Uterus (tissue), 4 donors: Measurements from ENCODE around the gene TRAPPC3L. TPM values are rescaled to one million over a fixed set of nuclear protein-coding genes. Genes with fewer than 3 reads are reported as not detected.

Source experiments
- DNase-seq, 2 donors: peaks; one replicate each; pipeline ENCODE4 v3.0.0-alpha.2; 2019 to 2020
- H3K27ac ChIP-seq, 2 donors: fragments of 200-600 bp; sonication (generic); 1 replicate in 1 of 2; 2 replicates in 1 of 2; pipeline ENCODE4 v1.5.1; 2016 to 2018
- H3K27me3 ChIP-seq, 2 donors: fragments of 200-600 bp; sonication (generic); one replicate each; pipeline ENCODE4 v1.5.1; 2018 to 2019; ENCODE audit warnings: control low read depth in 1 of 2
- H3K36me3 ChIP-seq, 2 donors: fragments of 200-600 bp; sonication (generic); one replicate each; pipeline ENCODE4 v1.5.1; 2019; ENCODE audit warnings: control low read depth in 1 of 2
- H3K4me1 ChIP-seq, 2 donors: fragments of 200-600 bp; sonication (generic); one replicate each; pipeline ENCODE4 v1.5.1; 2018 to 2019; ENCODE audit warnings: control low read depth in 1 of 2
- H3K4me3 ChIP-seq, 2 donors: fragments of 200-600 bp; sonication (generic); 1 replicate in 1 of 2; 2 replicates in 1 of 2; pipeline ENCODE4 v1.5.1; 2018 to 2019; ENCODE audit warnings: mild to moderate bottlenecking in 1 of 2
- H3K9me3 ChIP-seq, 2 donors: fragments of 200-600 bp; sonication (generic); one replicate each; pipeline ENCODE4 v1.5.1; 2019; ENCODE audit warnings: control low read depth in 1 of 2
- CTCF ChIP-seq, 4 experiments: fragments of 200-600 bp in 2 of 4; fragments of 450-650 bp in 2 of 4; sonication (generic) in 2 of 4; IDR thresholded peaks; one replicate each; pipeline ENCODE4 v1.5.1; 2016 to 2019; ENCODE audit warnings: antibody characterized with exemption in 4 of 4, mild to moderate bottlenecking in 2 of 4, moderate library complexity in 1 of 4
- POLR2A ChIP-seq, 2 donors: fragments of 450-650 bp; IDR thresholded peaks; one replicate each; pipeline ENCODE4 v1.6.1; 2016; ENCODE audit warnings: antibody characterized with exemption in 2 of 2, mild to moderate bottlenecking in 1 of 2, moderate library complexity in 1 of 2
- intact Hi-C: fragments of 100-400 bp; cut with DNase I; formaldehyde crosslinking; loops from one replicate; pipeline ENCODE4 v1.15.1; 2023; ENCODE audit warnings: low total_unique reads
- total RNA-seq, 4 donors: library from RNA; depleted of rRNA in 3 of 4; stranded (reverse); fragments of >200 nt in 3 of 4; gene quantifications; one replicate each; pipeline versions ENCODE4 v1.1.0 to v1.2.4, GENCODE V29; 2014 to 2023
- donor health status: DM: yes; HTN: yes; CAD: no.

The TRAPPC3L gene
- total RNA-seq, 4 donors from 2014 or later: 0.07 TPM; not detected in 3

GRCh38 chr6:116550796-116551195 lies 5.3 kb upstream of the TRAPPC3L start:
- DNase-seq: no peak
- TF ChIP-seq POLR2A (IDR thresholded peaks at IDR 0.05) (no peak), CTCF (IDR thresholded peaks at IDR 0.05) (no peak)
- Histone ChIP-seq H3K36me3 (no peaks in the 10 kb centered on the region), H3K27me3 (no peaks in the 10 kb centered on the region), H3K4me3 (no peak overlapping the region), H3K27ac (no peak overlapping the region), H3K9me3 (no peaks in the 10 kb centered on the region), H3K4me1 (no peaks in the 10 kb centered on the region)
- intact Hi-C loops: no loop called here

- Histone ChIP-seq H3K27me3 (no peaks in the 10 kb centered on the region), H3K4me3 (no peak overlapping the region), H3K9me3 (no peaks in the 10 kb centered on the region), H3K27ac (no peak overlapping the region), H3K36me3 (no peaks in the 10 kb centered on the region), H3K4me1 (no peaks in the 10 kb centered on the region)
- intact Hi-C loops: no loop called here
- DNase-seq: no peak
- TF ChIP-seq CTCF (IDR thresholded peaks at IDR 0.05): no peak
- no peak for TF ChIP-seq POLR2A (IDR thresholded peaks at IDR 0.05)
Measured at GRCh38 chr6:116547358-116547757, 1.9 kb upstream of the TRAPPC3L start.

- Histone ChIP-seq H3K9me3 (no peaks in the 10 kb centered on the region), H3K27me3 (no peaks in the 10 kb centered on the region), H3K36me3 (no peaks in the 10 kb centered on the region), H3K4me1 (no peaks in the 10 kb centered on the region), H3K27ac (no peak overlapping the region), H3K4me3 (no peak overlapping the region)
- intact Hi-C loops: no loop called here
- no peak for DNase-seq
- TF ChIP-seq POLR2A (IDR thresholded peaks at IDR 0.05) (no peak), CTCF (IDR thresholded peaks at IDR 0.05) (no peak)
Measured at GRCh38 chr6:116543149-116543548, 2.3 kb downstream of the TRAPPC3L start.

GRCh38 chr6:116542426-116542825 lies 3.1 kb downstream of the TRAPPC3L start:
- intact Hi-C loops: no loop called here
- TF ChIP-seq CTCF (IDR thresholded peaks at IDR 0.05) (no peak), POLR2A (IDR thresholded peaks at IDR 0.05) (no peak)
- Histone ChIP-seq H3K4me3 (no peak overlapping the region), H3K27ac (no peak overlapping the region), H3K36me3 (no peaks in the 10 kb centered on the region), H3K27me3 (no peaks in the 10 kb centered on the region), H3K9me3 (no peaks in the 10 kb centered on the region), H3K4me1 (no peaks in the 10 kb centered on the region)
- DNase-seq: no peak

GRCh38 chr6:116536216-116536621 lies 9.3 kb downstream of the TRAPPC3L start:
- TF ChIP-seq CTCF (IDR thresholded peaks at IDR 0.05) (peak; percentile 48 to 67 (median 54)), POLR2A (IDR thresholded peaks at IDR 0.05) (no peak)
- Histone ChIP-seq H3K4me1 (no peaks in the 10 kb centered on the region), H3K9me3 (no peaks in the 10 kb centered on the region), H3K36me3 (no peaks in the 10 kb centered on the region), H3K27ac (no peak overlapping the region), H3K4me3 (no peak overlapping the region), H3K27me3 (no peaks in the 10 kb centered on the region)
- DNase-seq: no peak
- intact Hi-C loops: no loop called here
